ENCODE results near the gene ITGA8.
"Not testable (repeated sequence)": the region's sequence is repeated elsewhere in the genome, so short reads cannot be mapped to it uniquely, and the experiment has no call there.

ITGA8 gene

DNA sequence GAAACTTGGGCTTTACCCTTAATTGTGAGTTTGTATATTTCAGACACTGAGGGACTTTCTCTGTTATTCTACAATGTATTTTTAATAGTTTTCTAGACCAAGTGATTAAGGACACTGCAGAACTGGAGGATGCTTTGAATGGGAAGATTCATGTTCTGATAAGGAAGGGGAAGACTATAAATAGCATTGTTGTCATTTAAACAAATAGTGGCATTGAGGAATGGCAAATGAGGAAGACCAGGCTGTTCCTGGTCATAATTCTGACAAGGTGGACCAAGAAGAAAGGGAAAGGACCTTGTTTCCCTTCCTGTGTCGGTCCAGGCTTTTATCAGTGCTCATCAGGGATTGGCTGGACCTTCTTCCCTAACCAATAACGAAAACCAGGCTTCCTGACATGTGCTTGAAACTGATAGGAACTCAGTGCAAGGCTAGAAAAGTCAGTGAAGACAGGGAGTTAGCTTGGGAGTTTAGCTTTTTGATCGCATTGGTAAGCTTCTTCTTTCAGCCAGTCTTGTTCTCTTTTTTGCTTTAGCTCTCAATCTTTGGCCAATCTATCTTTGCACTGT, 116.2 kb downstream of the ITGA8 start:
- no peak for DNase-seq

DNA sequence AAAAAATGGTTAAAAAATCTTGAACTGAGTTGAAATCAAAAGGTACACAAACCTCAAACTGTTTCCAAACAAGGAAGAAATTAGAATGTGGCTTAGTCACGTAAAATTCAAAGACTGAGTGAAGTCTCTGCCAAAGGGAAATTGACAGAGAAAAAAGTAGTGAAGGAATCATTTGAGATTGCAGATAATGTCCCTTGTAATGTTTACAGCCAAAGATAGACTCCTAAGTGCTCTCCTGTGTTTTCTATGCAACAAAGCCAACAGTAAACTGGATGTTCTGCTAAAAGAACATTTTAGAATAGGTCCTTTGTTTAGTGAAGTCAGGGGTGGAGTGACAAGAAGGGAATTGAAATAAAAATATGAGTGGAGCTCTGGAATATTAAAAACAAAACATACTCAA, 117.9 kb downstream of the ITGA8 start:
- no peak for DNase-seq

DNA sequence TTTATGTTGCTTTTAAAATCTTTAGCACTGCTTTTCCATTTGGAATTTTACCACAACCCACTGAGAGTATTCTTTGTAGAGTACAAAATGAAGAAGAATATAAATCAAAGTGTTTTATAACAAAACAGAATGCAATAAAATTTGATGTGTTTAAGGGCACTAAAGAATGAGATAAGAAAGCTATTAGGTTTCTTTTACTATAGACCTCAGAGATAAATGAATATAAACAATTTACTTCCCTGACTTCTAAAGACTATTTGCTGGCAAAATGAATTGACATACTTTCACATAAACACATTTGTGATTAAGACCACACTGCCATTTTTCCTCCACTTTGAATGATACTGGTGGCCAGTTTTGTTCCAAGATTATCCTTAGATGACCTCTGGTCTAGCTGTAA, 124.5 kb downstream of the ITGA8 start:
- no peak for DNase-seq

DNA sequence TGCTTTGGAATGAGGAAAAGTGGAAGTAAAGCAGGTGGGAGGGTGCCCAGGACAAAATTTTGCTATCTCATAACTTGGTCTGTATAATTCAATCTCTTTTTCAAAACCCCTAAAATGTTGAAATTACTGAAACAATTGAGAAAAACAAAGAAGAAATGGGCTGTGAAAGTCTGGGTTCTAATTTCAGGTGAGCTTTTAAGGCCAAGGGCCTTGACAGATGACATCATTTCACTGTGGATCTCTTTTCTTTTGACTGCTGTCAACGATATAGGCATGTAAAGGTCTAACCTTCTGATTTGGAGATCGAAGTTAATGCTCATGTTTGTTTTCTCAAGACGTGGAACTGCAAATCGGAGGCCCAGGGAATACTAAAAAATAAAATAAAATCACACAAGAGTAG, 127.8 kb downstream of the ITGA8 start:
- DNase-seq: no peak

DNA sequence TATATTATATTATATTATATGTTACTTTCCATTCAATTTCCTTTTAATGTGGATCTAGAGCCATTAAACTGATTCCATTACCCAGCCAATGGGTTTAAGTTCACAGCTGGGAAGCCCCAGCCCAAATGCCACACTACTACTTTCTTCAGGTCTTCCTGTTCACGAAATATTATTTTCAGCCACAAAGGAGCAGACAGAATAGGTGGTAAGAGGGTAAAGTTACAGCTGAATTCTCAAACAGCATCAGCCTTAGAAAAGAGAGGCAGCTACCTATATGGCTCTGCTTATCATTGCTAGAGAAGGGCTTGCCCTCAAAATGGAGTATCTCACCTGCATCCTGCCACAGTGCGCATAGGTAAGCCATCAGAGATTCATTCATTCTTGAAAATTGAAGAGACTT, 128.3 kb downstream of the ITGA8 start:
- DNase-seq: no peak

DNA sequence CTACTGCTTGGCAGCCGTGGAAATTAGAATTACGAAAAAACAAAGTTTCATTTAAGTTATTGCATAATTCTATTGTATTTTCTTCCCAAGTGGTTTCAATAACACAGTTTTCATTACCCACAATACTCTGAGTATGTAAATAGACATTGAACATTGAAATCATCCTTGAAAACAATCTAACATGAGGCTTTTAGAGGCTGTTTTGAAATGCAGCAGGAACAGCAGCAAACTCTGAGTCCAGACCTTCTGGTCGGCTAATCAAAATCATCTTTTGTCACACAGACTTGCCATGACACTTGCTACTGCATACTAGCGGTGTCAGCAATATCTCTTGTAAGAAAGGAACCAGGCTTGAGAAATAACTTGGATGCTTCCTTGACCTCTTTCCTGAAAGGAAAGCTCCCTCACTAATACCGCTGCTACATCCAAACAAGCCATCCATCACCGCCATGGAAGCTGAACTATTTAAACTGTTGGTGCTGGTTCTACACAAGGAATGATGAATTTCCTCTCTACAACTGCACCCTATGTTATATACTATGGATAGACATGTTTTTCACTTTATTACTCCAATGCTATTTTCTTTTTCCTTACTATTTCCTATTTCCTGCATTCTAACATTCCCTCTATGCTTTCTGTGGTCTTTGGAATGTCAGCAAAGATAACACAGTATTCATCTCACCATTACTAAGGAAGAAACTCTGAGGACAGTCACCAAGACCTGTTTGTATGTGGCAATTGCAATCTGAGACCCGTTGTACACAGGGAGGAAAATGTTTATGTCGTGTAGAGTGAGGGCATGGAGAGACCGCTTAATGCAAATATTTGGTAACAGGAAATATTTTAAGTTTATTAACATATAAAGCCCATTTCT, 130.8 kb downstream of the ITGA8 start:
- no peak for DNase-seq

DNA sequence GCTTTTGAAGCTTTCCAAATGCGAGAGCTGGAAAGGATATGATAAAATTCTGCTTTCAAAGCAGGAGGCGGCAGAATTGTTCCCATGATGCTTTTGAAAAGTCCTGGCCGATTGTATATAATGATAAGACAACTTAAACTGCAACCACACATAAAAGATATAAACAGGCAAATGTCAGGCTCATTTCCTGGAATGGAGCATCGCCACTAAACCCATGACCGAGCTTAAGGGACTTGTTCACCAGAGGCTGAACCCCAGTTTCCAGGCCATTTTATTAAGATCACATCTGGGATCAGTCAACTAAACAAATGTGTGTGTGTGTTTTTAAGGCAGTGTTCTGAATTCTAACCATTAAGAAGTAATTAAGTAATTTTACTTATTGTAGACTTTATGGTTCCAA, 131.6 kb downstream of the ITGA8 start:
- no peak for DNase-seq

DNA sequence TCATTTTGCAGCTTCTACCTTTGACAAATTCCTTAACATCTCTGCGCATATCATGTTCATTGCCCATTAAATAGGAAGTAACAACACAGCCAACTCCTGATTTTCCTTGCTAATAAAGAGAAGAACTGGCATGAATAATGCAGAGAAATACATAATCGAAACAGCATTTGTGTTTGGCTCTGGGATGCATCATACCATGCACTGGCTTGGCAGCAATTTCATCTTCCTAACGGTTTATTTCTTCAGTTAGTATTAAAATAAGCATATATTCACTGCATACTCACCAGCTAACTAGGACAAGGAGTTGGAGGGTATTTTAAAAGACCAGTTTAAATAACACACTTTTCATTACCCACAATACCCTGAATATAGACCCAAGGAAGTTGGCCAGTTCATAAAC, 132.5 kb downstream of the ITGA8 start:
- no peak for DNase-seq

DNA sequence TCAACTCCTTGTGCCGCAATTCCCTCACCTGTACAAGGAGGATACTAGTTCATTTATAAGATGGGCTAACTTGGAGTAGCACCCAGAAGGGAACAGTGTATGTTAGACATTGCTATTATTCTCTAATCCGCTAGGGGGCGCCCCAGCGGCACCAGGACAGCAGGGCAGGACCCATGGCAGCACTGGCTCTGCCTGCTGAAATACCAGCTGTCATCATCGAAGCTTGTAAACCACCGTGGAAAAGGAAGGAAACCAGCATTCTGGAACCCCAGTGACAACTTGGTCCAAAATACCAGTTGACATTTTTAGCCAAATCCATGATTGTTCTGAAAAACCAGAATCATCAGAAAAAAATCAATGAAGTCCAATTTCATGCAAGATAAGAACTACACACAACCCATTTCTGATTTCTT, 134.4 kb downstream of the ITGA8 start:
- peak; percentile 9 for DNase-seq

DNA sequence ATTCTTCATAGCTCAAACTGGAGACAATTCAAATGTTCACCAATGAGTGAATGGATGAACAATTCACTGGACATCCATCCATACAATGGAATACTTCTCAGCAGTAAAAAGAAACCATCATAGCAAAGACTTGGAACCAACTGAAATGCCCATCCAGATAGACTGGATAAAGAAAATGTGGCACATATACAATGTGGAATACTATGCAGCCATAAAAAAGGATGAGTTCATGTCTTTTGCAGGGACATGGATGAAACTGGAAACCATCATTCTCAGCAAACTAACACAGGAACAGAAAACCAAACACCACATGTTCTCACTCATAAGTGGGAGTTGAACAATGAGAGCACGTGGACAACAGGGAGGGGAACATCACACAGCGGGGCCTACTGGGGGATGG, 136.8 kb downstream of the ITGA8 start:
- not testable (repeated sequence) for DNase-seq

DNA sequence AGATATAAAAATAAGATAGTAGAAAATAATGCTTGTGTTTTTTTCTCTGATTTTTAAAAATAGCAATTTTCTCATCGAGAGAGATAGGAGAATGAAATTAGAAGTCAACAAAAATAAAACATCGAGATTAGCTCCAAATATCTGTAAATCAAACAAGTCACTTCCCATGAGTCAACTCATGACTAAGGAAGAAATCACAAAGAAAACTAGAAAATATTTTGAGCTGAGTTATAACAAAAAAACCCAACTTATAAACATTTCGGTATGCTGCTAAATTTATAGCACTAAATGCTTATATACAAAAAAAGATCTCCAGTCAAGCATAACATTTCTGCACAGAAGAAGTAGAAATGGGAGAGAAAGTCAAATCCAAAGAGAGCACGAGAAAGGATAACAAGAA, 140.1 kb downstream of the ITGA8 start:
- DNase-seq: no peak

DNA sequence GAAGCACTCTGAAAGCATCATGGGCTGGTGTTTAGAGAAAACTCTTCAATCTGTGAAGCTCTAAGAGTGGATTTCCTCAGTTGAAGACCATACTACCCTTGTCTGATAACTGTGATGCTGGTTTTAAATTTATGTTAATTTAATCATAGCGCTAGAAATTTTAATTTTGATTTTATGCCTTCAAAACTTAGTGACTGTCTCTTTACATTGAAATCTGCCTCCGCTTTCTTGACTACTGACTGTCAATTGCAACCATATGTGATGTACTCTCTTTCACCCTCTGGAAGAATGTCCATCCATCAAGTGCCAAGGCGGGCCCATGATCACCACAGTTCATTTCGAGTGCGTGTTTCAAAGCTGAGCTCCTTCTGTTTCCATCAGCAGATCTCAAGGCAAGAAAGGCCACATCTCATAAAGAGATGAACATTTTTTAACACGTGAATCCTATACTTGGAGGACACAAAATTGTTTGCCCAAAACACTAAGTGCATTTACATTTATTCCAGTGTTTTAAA, 147.1 kb downstream of the ITGA8 start:
- DNase-seq: no peak

DNA sequence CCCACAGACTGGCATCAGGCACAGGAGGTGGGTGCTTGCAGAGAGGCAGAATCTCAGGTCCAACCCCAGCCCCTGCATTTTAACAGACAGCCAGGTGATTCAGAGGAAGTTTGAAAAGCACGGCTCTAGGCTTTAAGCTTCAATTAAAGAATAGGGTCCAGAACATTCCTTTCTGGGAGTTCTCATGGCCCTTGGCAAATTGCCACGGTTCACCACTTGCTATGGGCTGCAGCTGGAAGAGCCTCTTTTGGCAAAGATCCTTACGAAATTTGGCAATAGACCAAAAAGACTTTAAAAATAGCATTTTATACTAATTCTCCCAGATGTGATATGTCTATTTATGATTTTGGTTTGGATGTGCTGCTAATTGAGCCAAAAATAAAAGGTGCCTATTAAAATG, 148.1 kb downstream of the ITGA8 start:
- no peak for DNase-seq

DNA sequence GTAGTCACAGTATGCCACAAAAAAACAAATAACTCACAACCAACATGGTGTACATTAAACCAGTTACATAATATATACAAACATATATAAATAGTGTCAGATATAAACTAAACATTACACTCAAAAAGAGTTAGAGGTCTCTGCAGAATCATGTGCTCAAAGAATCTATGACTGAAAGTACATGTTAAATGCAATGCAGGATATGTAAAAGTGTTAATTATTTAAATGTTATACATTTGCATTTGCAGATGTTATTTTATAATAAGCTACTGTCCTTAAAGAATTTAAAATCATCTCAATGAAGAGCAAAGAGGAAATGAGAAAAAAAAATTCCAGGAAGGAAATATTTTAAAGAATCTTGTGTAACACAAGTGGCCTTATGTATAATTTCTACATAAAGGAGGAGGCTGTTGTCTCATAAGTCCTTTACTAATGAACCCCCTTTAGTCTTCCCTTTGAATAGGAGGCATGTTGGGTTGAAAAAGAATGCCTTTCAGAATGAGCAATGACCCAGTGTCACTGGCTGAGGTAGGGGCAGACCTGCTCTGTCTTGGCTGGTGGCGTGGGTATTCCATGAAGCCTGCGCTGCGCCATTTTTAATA, 148.9 kb downstream of the ITGA8 start:
- DNase-seq: no peak

DNA sequence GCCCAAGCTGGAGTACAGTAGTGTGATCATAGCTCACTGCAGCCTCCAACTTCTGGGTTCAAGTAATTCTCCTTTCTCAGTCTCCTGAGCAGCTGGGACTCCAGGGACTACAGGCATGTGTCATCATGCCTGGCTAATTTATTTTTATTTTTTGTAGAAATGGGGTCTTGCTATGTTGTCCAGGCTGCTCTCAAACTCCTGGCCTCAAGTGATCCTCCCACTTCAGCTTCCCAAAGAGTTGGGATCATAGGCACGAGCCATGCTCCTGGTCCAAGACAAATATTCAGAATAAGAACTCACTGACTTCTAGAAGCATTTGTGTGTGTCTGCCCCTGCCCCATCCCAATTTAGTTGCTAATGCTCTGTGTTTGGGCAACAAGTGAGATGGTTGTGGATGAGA, 151.8 kb downstream of the ITGA8 start:
- no peak for DNase-seq

DNA sequence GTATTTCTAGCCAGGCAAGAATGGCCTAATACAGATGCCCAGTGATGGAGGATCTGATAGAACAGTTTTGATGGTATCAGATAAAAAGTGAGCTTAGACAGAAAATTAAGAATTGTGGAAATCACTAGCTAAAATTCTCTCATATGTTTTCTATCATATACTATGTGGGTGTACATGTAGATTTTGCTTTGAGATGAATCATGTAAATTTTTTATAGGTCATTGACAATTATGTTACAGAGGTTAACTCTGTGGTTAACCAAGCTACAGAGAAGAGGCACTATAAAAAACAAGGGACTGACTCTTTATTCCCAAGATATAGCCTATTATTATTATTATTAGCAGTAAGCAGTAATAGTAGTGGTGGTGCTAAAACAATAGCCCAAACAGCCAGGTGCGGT, 156.5 kb downstream of the ITGA8 start:
- DNase-seq: no peak

DNA sequence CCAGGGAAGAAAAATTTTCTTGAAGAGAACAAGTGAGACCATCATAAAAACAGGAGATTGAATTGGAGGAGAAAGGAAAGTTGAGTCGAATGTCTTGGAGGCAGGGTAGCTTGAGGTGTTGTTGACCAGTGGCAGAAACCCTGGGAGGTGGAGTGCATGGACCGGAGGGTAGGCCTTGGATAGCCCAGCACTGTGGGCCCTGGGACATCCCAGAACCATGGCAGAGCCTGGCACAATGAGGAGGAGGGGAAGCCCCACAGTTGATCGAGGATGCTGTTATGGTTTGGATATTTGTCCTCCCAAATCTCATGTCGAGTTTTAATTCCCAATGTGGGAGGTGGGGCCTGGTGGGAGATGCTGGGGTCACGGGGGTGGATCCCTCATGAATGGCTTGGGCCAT, 157.1 kb downstream of the ITGA8 start:
- DNase-seq: no peak

DNA sequence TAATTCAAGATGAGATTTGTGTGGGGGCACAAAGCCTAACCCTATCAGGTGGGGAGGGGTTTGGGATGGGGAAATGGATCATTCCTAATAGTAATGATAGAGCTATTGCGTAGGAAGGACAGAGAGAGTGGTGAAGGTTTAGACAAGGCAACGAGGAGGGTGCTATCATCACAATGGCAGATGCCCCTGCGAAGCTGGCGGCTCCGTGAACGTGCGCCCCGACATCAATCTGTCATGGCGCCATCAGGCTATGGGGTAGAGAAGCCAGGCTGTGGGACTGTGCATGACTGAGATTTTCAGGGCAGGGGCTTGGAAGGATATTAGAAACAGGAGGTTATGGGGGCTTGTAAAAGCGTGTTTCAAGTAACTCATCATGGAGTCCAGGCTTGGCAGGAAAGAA, 157.6 kb downstream of the ITGA8 start:
- no peak for DNase-seq

DNA sequence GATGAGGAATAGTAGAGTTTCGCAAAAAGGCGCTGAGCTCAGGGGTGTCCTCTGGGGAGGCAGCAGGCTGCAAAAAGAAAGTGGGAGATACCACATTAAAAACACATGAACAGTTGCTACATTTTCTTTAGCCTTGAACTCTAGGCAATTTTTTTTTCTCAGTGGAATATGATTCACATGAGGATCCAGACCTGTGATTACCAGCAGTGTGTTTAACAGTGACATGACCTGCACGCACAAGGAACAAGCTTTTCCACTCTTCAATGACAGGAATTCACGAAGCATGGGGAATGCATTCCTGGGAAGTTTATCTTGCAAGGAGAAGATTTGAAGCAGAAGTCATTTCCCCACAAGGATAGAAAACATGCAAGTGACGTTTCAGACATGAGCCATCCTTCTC, 161.6 kb downstream of the ITGA8 start:
- DNase-seq: no peak

DNA sequence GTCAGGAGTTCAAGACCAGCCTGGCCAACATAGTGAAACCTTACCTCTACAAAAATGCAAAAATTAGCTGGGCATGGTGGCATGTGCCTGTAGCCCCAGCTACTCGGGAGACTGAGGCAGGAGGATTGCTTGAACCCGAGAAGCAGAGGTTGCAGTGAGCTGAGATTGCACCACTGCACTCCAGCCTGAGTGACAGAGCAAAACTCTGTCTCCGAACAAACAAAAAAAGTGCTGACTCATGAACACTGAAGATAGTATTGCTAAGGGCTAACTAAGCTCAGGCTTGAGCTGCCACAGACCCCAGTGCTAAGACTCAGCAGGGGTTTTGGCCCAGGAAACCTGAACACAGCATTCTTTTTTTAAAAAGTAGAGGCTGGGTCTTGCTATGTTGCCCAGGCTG, 162.6 kb downstream of the ITGA8 start:
- DNase-seq: not testable (repeated sequence)

DNA sequence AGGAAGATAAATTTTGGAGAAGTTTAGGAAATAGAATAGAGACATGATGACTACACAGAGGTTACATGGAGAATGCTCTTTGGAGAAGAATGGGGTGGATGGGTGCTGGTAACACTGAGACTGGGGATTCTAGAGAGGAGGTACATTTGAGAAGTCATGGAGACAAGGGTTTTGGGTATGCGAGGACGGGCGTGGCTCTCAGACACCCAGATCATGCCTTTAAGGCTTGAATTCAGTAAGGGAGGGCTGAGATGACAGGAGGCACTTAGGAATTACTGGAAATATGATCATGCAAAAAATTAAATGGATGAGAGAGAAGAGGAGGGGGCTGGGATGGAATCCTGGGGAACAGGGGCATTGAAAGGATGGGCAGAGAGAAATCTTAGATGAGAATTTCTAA, 168.8 kb downstream of the ITGA8 start:
- DNase-seq: no peak

DNA sequence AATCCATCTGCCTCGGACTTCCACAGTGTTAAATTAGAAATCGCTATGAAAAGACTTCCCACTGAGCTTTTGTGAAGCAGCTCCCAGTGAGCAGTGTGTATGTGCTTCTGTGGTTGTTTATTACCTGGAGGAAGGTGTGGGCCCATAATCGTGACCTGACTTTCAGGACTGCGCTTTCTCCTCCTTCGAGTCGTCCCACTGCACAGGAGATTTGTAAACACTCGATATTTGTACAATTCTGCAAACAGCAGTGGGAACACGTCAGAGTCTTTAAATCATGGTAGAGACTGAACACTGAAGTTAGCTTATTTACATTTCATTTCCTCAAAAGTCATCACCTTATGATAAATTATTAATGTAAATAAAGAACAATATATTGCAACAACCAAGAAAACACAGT, 171.4 kb downstream of the ITGA8 start:
- no peak for DNase-seq

DNA sequence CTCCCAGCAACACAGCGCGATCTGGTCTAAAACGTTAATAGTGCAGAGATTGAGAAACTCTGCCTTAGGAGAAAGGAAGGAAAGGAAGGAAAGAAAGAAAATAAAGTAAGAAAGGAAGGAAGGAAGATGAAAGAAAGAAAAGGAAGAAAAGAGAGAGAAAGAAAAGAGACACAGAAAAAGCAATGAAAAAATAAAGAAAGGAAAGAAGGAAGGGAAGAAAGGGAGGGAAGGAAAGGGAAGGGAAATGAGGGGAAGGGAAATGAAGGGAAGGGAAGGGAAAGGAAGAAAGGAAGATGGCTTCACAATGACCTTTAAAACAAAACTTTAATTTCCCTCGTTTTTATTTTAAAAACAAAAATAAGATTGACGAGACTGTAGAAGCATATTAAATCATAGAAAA, 173.1 kb downstream of the ITGA8 start:
- DNase-seq: no peak

DNA sequence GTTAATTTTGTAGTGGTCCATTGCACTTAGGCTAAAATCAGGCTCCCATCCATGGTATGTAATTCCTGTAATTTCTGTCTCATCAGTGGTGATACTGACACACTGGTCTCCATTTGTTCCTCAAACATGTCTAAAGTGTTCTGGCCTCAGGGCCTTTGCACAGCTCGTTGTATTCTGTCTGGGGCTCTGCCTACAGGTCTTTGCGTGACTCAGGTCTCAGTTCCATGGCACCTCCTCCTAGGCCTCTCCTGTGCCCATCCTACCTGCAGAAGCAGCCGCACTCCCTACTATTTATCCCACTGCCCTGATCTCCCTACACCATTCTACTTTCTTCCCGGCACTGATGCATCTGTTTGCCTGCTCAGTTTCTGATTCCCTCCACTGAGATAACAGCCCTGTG, 173.8 kb downstream of the ITGA8 start:
- DNase-seq: no peak

Measured in NCI-H226 (cell line).